GM12875 (cell line): ENCODE measurements around the gene PTPRB.

Experiments used
- H3K4me3 ChIP-seq: one replicate; pipeline ENCODE4 v1.5.1; 2011; ENCODE audit warnings: low read depth, low read length, control low read depth
- TF ChIP-seq, protein P1 (sequence below): IDR thresholded peaks from 2 replicates; pipeline ENCODE4 v1.5.1; 2011; ENCODE audit warnings: low read depth, mild to moderate bottlenecking, control low read depth, inconsistent platforms, low read length, moderate library complexity, borderline replicate concordance; ENCODE audit not compliant: insufficient read depth

The PTPRB gene

DNA sequence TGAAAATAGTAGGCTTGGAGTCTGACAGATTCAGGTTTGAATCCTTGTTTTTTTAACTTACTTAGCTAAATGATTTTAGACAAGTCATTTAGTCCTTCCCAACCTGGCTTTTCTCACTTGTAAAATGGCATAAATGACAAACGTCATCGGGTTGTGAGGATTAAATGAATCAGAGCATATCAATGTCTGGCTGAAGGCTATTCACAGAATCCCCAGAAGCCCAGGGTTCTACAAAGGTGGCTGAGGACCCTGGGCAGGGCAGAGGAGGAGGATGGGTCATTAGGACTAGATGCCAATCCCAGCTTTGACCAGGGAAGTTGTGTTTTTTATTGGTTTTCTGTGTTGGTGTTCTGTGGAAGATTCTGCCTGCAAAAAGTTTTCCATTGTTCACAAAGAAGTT, 7.6 kb upstream of the PTPRB start:
- no peak overlapping the region for H3K4me3 ChIP-seq
- TF ChIP-seq, protein P1, sequence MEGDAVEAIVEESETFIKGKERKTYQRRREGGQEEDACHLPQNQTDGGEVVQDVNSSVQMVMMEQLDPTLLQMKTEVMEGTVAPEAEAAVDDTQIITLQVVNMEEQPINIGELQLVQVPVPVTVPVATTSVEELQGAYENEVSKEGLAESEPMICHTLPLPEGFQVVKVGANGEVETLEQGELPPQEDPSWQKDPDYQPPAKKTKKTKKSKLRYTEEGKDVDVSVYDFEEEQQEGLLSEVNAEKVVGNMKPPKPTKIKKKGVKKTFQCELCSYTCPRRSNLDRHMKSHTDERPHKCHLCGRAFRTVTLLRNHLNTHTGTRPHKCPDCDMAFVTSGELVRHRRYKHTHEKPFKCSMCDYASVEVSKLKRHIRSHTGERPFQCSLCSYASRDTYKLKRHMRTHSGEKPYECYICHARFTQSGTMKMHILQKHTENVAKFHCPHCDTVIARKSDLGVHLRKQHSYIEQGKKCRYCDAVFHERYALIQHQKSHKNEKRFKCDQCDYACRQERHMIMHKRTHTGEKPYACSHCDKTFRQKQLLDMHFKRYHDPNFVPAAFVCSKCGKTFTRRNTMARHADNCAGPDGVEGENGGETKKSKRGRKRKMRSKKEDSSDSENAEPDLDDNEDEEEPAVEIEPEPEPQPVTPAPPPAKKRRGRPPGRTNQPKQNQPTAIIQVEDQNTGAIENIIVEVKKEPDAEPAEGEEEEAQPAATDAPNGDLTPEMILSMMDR = no peak

DNA sequence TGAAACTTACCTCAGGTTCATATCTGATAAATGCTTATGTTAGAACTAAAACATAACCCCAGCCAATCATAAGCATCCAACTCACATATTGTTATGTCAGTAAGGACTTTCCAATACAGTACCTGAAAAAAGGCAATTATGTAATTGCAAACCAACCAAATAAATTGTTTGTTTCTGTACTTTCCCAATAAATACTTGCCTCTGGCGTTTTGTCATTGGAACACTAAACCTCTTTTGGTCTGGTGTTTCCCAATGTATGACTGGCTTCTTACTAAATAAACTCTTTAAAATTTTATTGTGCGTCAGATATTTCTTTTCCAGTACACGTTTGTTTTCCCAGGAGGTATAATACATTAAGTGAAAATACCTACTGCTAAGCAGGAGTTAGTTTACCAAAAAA, 6.7 kb upstream of the PTPRB start:
- no peak overlapping the region for H3K4me3 ChIP-seq

DNA sequence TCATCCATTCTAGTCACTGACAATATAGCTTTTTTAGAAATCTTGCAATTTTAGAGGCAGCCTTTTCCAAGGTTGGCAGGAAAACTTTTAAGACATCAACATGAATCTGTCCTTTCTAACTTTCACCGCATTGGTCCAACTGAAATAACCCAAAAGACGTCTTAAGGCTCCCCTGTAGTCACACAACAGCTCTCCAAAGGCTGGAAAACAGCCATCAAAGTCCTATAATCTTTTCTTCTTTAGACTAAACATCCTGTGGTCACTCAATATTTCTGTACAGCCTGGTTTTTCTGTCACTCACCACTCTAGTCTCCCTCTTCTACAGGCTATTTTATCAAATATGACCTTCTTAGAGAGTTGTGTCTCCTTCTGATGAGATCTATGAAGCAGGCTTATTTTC, 4.5 kb upstream of the PTPRB start:
- TF ChIP-seq, protein P1 = no peak
- H3K4me3 ChIP-seq = no peak overlapping the region

More for the DNA sequence above, 6.7 kb upstream of the PTPRB start:
- TF ChIP-seq, protein P1 = no peak

DNA sequence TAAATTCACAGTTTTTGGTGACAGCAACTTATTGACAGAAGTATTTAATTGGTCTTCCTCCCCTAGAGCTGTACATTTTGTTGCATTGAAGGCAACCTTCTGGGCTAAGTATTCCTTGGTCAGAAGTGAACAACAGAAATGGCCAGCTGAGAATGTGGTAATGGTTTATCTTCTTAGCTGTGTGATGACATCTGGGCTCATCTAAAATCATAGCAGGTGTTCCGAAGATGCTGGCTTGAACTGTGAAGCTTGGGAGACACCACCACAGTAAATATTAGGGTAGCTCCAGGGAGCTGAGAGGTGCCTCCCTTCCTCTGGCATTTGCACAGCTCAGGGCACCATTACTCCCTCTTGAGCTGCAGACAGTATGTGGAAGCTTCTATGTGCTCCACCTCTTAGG, 3.7 kb upstream of the PTPRB start:
- TF ChIP-seq, protein P1 = no peak
- H3K4me3 ChIP-seq = no peak overlapping the region

DNA sequence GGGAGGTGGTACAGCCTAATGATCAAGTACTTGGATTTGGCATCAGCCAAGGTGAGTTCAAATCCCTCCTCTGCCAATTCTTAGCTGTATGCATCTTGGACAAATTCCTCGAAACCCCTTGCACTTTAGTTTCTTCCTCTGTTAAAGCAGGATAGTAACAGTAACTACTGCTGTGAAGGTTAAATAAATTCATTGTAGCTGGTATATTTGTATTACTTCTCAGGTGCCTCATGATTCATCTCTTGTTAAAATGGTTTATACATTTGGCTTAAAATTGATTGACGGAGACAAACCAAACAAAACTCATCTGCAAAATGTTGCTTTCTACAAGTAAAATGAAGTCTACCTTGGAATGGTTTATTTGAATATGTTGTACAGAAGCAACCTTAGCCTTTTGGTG, 2.3 kb upstream of the PTPRB start:
- no peak overlapping the region for H3K4me3 ChIP-seq
- TF ChIP-seq, protein P1 = no peak

DNA sequence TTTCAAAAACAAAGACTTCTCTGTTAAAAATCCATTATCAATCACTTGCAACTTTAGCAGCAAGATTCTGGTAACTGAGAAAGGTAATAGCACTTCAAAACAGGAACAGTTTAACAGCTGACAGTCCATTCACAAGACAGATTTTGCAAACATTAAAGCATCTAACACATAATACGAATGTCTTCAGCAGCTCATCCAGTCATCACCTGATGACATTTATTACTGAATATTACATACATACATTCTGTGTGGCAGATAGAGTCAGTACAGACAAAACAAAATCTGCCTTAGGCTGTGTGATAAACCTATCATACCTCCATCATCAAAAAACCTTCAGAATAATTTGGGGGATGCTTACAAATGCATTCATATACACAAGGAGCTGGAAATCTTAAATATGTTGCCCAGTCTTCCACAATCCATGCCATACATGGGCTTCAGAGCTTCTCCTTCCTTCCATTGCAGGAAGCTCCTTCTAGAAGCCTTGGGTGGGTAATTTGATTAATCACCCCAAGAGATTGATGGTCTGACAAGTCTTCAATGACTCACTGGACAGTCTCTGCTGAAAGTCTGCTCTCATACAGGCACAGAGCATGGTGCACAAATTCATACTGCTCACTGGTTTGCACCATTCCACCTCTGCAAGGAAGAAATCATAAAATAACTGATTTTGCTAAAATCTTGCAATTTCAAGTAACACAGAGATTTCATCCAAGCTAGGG, 1.6 kb upstream of the PTPRB start:
- TF ChIP-seq, protein P1 = no peak
- no peak overlapping the region for H3K4me3 ChIP-seq

DNA sequence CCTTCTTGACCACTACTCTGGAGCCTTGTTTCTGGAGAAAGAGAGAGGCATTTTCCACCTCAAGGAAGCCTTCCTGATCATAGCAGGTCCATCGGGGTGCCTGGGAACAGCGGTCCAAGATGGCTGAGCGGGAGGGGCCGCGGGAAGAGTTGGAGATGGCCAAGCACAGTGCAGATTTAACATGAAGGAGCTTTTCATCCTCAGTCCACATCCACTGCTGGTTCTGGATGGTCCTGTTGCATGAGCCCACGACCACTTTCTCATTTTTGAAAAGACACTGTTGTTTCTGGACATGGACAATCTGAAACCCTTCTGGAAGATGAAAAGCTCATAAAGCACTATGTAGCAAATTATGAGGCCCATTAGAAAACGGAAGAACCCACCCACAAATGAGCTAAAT, 1.5 kb downstream of the PTPRB start:
- TF ChIP-seq, protein P1 = no peak

More for the DNA sequence above, 1.5 kb downstream of the PTPRB start:
- no peak overlapping the region for H3K4me3 ChIP-seq
